IPS DF 19.7 (cell line): Measurements from ENCODE around the gene BCAS3.
"Not testable (repeated sequence)": the region's sequence is repeated elsewhere in the genome, so short reads cannot be mapped to it uniquely, and the experiment has no call there.

Source experiments
- DNase-seq: peaks from one replicate; pipeline ENCODE4 v3.0.0-alpha.2; 2013; ENCODE audit warnings: low read depth, low spot score

Gene BCAS3

GRCh38 chr17:60677308-60678117 lies at the start of gene BCAS3:
Gene BCAS3, plus strand, starts transcription at chr17:60677851.
- peak; percentile 98 for DNase-seq

GRCh38 chr17:60628252-60628889 lies 49.3 kb upstream of the BCAS3 start:
- no peak for DNase-seq

GRCh38 chr17:60629120-60629519 lies 48.5 kb upstream of the BCAS3 start:
- DNase-seq = no peak

- no peak for DNase-seq
Measured at GRCh38 chr17:60630352-60630751, 47.3 kb upstream of the BCAS3 start.

GRCh38 chr17:60631119-60631518 lies 46.5 kb upstream of the BCAS3 start:
- DNase-seq = no peak

- no peak for DNase-seq
Measured at GRCh38 chr17:60637683-60638082, 40.0 kb upstream of the BCAS3 start.

GRCh38 chr17:60639019-60639330 lies 38.7 kb upstream of the BCAS3 start:
- DNase-seq = no peak

GRCh38 chr17:60640503-60640902 lies 37.1 kb upstream of the BCAS3 start:
- DNase-seq = no peak

GRCh38 chr17:60641126-60641525 lies 36.5 kb upstream of the BCAS3 start:
- no peak for DNase-seq

GRCh38 chr17:60641810-60642220 lies 35.8 kb upstream of the BCAS3 start:
- DNase-seq = peak; percentile 45

- DNase-seq = no peak
Measured at GRCh38 chr17:60645918-60646523, 31.6 kb upstream of the BCAS3 start.

- no peak for DNase-seq
Measured at GRCh38 chr17:60646701-60647100, 30.9 kb upstream of the BCAS3 start.

- DNase-seq = no peak
Measured at GRCh38 chr17:60647705-60648104, 29.9 kb upstream of the BCAS3 start.

- no peak for DNase-seq
Measured at GRCh38 chr17:60652454-60653247, 25.0 kb upstream of the BCAS3 start.

- DNase-seq = no peak
Measured at GRCh38 chr17:60653569-60653968, 24.1 kb upstream of the BCAS3 start.

GRCh38 chr17:60656499-60656898 lies 21.2 kb upstream of the BCAS3 start:
- DNase-seq = no peak

GRCh38 chr17:60659156-60659555 lies 18.5 kb upstream of the BCAS3 start:
- DNase-seq = no peak

- no peak for DNase-seq
Measured at GRCh38 chr17:60661489-60661888, 16.2 kb upstream of the BCAS3 start.

- DNase-seq = no peak
Measured at GRCh38 chr17:60664022-60664421, 13.6 kb upstream of the BCAS3 start.

GRCh38 chr17:60665602-60666001 lies 12.0 kb upstream of the BCAS3 start:
- DNase-seq = no peak

GRCh38 chr17:60668741-60669140 lies 8.9 kb upstream of the BCAS3 start:
- not testable (repeated sequence) for DNase-seq

- DNase-seq = no peak
Measured at GRCh38 chr17:60671482-60671881, 6.2 kb upstream of the BCAS3 start.
